ENCODE measurements around the gene SCARB1. TPM values are rescaled to one million over a fixed set of nuclear protein-coding genes. Genes with fewer than 3 reads are reported as not detected.

The SCARB1 gene
- total RNA-seq, 1 donor from 2014 or later: 8.6 TPM

DNA sequence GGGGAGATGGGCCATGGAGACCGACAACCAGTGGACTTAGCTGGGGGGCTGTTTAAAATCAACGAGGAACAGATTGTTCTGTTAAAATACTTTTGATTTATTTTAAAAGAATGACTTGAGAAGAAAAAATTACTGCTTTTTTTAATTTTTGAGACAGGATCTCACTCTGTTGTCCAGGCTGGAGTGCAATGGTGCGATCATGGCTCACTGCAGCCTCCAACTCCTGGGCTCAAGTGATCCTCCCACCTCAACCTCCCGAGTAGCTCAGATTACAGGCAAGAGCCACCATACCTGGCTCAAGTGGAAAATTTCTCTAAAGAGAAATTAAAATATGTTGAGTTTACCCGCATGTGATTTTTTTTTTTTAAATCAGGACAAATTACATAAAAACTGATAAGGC is 80.6 kb downstream of the SCARB1 start:
- intact Hi-C loops (cut with DNase I): no loop called here
- no peak for DNase-seq (ENCODE audit: low spot score)

DNA sequence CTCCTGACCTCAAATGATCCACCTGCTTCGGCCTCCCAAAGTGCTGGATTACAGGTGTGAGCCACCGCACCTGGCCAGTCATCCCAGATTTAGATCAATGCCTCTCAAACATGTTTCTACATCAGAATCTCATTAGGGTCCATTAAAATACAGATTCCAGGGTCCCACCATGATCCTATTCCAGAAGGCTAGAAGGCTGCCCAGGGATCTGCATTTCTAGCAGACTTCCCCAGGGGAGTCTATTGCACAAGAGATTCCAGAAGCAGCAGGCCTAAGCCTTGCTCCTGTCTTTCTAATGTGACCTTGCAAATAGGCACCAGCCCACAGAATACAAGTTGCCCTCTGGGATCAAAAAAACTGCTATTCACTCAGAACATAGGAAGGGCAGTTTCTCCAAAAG is 81.5 kb downstream of the SCARB1 start:
- DNase-seq (ENCODE audit: low spot score): no peak
- intact Hi-C loops (cut with DNase I): no loop called here

DNA sequence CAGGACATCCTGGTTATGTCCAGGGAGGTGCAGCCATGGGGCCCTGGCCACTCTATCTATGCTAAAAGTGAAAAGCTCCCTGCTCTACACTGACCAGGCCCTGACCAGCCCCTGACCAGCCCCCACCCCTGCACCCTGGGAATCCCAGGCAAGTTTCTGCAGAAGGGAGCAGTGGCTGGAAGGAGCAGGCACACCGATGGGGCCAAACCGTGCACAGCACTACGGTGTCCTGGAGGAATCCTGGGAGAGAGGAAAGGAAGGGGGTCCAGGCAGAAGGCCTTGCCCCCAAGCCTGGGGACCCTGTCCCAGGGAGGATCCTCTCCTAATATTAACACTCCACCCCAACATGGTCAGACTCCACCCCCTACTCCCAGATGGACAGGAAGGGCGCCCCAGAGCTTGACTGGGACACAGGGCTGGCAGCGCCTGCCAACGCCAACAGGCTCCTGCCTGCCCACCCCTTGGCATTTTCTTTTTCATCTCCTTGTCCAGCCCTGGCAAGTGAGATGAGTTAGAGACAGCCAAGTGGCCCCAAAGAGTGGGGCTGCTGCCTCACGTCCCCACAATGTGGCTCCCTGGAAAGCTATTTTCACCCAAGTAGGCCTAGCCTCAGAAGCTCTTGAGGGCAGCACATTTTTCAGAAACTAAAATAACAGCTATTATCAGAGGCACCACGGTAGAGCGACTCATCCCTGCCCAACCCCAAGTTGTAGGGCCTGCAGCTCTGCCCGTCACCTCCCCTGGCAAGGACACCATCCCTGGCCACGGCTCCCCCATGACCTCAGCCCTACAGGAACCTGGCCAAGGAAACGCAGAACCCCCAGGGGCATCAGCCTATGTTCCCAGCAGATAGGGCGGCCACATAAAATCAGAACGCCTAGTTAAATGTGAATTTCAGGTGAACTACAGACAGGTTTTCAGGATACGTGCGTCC is 82.6 kb downstream of the SCARB1 start:
- intact Hi-C loops (cut with DNase I): no loop called here

DNA sequence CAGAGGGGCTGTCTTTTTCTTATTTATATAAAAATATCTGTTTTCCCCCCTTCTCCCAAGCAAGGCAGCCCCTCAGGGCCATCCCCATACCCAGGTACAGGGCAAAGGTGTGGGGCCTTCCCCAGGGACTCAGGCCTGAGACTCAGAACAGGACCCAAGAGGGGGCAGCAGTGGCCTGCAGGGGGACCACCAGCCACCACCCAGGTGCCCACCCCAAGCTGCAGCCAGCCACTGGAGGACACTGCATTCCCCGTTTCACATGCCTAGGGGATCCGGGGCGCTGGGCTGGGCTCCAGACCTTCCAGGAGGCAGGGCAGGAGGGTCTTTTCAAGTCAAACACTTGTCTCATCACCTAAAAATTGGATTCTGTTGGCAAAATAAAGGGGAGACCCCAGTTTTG is 83.3 kb downstream of the SCARB1 start:
- intact Hi-C loops (cut with DNase I): no loop called here
- DNase-seq (ENCODE audit: low spot score): no peak

More for the DNA sequence above, 82.6 kb downstream of the SCARB1 start:
- no peak for DNase-seq (ENCODE audit: low spot score)

DNA sequence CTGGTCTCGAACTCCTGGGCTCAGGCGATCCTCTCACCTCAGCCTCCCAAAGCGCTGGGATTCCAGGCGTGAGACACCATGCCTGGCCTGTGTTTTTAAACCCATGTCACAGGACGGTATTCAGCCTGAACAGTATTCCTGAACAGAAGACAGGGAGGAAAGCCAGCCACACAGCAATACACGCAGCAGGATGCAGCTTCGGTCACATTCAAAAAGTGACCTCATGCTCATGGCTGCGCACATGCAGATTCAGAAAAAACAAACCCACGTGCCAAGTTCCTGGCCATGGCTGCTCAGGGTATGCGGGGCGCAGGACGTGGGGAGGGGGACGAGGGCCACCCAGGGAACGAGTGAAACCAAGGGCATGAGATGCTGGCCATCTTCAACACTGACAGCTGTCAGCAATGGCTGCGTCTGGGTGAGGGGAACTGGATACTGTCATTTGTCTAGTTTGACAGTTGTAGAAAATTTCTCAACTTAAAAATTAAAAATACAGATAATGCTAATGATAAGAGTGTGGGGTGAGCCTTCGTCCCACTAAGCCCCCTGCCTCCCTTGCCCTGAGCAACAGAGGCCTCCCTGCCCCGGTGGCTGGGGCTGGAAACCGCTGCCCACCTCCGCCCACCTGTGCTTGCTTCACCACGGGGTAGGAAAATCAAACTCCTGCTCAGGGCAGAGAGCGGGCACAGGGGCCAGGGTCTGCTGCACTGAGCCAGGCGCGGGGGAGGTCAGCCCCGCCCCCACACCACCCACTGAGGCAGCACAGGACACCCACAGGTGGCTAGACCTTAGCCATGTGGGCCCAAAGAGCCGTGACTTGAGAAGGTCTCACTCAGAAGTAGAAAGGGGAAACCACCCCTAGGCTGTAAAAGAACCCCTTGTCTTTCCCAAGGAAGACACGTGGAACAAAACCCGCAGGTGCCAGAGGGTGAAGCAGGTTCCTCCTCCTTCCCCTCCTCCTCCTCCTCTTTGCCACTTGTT is 84.2 kb downstream of the SCARB1 start:
- intact Hi-C loops (cut with DNase I): no loop called here
- no peak for DNase-seq (ENCODE audit: low spot score)

DNA sequence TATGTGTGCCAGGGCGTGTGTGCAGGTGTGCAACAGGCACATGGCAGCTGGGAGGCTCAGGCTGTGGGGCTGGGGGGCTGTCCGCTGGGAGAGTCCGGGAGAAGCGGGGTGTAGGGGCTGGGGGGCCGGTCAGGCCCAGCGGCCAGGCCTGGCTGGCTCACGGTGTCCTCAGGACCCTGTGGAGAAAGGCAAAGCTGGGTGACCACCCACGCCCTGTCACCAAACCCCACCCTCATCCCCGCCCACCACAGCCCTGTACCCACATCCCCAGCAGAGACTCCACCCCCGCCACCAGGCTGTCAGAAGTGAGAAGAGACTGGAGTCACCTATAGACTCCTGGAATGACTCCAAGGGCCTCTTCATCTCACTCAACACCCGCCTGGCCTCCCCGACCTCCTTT is 85.3 kb downstream of the SCARB1 start:
- no peak for DNase-seq (ENCODE audit: low spot score)
- intact Hi-C loops (cut with DNase I): no loop called here

DNA sequence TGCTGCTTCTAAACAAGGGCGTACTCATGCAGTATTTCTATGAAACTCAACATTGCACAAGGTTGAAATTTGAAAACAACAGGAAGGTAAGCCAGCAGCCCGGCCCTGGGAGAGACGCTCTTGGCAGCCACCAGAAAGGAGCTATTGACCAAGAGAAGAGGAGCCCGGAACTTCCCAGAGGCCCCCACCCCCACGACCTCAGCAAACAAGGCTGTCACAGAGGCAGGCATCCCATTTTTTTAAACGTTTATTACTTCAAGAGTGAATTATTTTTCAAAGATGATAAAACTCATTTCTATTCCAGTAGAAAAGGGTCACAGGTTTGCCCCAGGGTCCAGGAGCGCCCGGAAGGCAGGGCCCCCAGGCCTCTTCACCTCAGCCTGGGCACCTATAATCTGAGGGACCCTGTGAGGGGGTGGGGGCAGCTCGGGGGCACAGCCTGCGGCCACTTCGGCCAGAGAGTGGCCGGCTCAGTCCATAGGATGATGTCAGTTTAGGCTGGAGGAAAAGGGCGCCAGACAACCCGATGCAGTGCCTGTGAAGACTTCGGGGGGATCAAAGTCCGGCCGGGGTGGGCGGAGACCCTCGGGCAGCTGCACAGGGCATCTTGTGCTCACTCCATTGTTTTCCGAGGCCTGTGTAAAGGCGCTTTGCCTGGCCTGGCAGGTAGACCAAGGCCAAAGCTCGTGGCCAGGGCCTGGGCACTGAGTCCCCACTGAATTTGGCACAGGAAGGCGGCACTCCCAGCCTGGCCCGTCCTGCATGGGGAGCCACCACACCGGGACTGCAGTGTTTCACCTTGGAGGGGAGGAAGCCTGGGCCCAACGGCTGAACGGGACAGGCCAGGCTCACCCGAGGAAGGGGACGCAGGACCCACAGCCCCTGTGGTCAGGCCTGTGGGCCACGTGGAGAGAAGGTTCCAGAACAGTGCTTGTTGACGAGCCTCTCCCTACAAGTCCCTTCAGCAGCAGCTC is 86.0 kb downstream of the SCARB1 start:
- no peak for DNase-seq (ENCODE audit: low spot score)

DNA sequence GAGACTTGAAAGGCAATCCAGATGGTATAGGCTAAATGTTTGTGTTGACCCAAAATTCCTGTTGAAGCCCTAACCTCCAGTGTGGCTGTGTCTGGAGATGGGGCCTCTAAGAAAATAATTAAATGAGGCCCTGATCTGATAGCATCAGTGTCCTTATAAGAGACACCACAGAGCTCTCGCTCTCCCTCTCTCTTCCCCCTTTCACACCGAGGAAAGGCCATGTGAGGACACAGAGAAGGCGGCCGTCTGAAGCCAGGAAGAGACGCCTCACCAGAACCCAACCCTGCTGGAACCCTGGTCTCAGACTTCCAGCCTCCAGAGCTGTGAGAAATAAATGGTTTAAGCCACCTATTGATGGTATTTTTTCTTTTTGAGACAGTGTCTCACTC is 87.5 kb downstream of the SCARB1 start:
- intact Hi-C loops (cut with DNase I): no loop called here
- DNase-seq (ENCODE audit: low spot score): no peak

More for the DNA sequence above, 86.0 kb downstream of the SCARB1 start:
- intact Hi-C loops (cut with DNase I): no loop called here

DNA sequence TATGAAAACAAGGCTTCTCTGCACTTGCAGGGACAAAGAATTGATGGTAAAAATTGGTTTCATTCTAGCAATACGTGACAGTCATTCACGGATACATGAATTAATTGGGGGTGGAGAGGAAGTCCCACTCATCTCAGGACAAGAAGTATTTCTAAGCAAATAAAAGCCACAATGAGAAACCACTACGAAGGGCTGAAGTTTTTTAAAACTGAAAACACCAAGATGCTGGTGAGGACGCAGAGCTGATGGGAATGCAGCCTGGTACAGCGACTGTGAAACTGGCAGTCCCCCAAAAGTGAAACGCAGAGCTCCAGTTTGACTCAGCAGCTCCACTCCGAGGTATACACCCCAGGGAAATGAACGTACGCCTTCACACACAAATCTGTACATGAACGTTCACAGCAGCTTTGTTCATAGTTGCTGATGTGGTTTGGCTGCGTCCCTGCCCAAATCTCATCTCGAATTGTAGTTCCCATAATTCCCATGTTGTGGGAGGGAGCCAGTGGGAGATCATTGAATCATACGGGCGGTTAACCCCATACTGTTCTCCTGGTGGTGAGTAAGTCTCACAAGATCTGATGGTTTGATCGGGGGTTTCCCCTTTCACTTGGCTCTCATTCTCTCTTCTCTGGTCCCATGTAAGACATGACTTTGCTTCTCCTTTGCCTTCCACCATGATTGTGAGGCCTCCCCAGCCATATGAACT is 89.0 kb downstream of the SCARB1 start:
- no peak for DNase-seq (ENCODE audit: low spot score)
- intact Hi-C loops (cut with DNase I): loop anchor here (5.0 kb wide), 1 partner anchor 452 kb away; no protein-coding TSS in a partner anchor

DNA sequence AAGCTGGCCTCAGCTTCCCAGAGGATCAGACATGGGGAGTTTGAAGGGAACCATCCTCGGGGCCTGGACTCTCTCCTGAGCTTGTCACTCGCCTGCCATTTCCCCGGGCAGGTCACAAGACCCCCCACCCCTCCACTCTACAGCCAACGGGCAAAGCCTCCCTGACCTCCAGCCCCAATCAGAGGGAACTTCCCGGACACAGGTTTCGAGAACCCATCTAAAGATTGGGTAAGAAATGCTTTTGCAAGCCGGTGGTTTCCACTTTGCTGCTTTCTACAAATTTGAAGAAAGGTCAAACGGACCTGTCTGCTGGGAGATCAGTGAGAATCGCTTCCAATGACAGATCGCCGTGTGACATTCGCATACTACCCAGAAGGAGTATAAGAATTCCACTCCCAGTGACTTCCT is 89.6 kb downstream of the SCARB1 start:
- intact Hi-C loops (cut with DNase I): loop anchor here (5.0 kb wide), 1 partner anchor 452 kb away; no protein-coding TSS in a partner anchor
- DNase-seq (ENCODE audit: low spot score): no peak

DNA sequence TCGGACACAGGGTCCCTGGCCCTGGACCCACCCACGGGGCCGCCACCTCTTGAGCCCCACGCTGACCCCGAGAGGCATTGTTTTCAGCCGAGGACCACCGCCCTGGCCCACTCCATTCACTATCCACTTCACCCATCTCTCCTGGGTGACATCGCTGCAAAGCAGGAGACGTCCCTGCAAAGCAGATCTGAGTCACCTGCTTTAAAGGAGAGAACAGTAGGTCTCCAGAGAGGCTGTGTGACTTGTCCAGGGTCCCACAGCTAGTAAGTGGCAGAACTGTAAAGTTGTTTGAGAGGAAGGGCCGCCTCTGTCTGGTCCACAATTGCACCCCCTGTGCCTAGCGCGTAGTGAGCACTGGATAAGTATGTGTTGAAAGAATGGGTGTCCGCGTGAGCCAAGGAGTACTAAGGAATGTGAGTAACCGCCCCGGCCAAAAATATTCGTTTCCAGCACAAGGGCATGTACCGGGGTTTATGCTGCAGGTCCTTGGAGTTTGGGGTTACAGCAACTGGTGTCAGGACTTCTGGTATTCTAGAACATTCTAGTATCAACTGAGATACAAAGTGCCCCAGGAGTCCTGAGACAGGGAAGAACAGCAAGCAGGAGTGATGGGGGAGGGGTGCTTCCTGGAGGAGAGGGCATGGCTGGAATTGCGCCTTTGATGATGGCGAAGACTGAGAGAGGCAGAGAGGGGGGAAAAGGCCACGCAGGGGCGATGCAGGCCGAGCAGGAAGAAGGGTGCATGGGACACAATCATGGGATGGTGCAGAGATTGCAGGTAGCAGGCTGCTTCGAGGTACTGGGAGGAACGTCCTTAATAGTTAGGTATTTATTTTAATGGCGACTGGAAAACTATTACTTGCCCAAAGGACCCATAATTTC is 91.1 kb downstream of the SCARB1 start:
- intact Hi-C loops (cut with DNase I): loop anchor here (1.0 to 5.0 kb wide), 2 partner anchors 450 to 736 kb away; no protein-coding TSS in a partner anchor
- no peak for DNase-seq (ENCODE audit: low spot score)

DNA sequence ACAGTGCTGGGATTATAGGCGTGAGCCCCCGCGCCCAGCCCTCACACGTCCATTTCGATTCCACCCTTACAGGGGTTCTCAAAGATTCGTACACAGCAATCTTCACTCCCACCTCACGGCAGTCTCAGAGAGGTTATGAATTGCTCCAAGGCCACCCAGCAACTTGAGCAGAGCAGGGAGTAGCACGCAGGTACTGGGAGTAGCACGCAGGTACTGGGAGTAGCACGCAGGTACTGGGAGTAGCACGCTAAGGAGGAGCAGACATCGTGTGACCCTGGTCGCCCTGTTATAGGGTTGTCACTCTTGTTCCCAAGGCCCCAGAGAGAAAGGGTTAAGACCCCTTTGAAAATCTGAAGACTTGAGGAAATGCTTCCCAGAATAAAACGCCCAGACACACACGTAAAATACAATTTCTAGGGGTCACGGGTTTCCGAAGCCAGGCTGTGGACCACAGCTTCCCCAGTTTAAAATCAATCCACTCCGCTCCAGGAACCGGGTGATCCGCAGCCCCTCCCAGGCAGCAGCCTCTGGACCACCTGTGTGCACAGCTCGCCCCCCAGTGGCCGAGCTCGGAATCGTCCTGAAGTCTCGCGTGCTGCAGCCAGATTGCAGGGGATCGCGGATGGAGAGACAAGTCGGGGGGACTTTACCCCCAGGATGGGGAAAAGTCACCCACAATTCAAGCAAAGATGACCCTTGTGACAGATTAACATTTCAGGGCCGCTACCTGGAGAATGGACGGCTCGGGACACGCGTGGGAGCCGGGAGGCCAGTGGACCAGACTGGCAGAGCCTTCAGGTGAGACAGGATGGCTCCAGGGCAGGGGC is 92.0 kb downstream of the SCARB1 start:
- intact Hi-C loops (cut with DNase I): loop anchor here (1.0 to 5.0 kb wide), 2 partner anchors 449 to 735 kb away; no protein-coding TSS in a partner anchor
- DNase-seq (ENCODE audit: low spot score): peak; percentile 90

DNA sequence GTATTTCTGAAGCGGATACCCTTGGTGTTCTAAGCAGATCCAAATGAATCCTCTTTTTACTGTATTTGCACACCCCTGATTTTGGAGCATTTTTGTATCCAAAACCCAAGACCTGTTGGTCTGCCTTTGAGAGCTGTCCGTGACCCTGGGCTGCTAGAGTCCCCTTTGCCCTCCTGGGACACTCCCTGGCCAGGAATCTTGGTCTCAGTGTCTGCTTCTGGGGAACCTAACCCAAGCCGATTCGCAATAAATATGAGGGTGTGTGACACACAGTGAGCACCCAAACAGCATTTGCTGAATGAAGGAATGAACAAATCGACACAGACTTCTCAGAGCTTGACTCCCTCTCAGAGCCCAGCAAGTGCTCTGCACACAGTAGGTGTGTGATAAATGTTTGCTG is 92.9 kb downstream of the SCARB1 start:
- no peak for DNase-seq (ENCODE audit: low spot score)
- intact Hi-C loops (cut with DNase I): loop anchor here (5.0 kb wide), 1 partner anchor 448 kb away; no protein-coding TSS in a partner anchor

DNA sequence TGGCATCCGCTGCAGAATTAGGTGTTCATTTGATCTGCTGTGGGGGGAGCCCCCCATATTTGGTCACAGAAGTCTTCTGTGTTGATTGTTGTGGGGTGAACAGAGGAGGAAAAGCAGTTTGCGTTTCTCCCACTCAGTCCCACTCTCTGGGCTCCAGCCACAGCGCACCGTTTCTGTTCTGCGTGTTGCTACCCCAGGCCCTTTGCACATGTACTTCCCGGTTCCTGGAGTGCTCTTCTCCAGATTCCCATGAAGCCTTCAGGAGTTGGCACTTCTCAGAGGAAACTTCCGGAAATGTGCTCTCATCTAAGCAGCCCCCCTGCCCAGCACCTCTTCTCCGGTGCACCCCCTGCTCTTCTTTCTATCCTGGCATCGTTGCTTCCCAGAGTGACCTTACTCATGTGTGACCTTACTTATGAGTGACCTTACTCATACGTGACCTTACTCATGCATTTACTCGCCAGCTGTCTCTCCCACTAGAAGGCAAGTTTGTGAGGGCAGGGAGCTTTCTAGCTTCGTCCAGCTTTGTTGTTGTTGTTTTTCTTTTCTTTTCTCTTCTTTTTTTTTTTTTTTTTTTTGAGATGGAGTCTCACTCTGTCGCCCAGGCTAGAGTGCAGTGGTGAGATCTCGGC is 93.7 kb downstream of the SCARB1 start:
- intact Hi-C loops (cut with DNase I): loop anchor here (5.0 kb wide), 3 partner anchors 388 to 718 kb away; no protein-coding TSS in a partner anchor
- DNase-seq (ENCODE audit: low spot score): no peak

DNA sequence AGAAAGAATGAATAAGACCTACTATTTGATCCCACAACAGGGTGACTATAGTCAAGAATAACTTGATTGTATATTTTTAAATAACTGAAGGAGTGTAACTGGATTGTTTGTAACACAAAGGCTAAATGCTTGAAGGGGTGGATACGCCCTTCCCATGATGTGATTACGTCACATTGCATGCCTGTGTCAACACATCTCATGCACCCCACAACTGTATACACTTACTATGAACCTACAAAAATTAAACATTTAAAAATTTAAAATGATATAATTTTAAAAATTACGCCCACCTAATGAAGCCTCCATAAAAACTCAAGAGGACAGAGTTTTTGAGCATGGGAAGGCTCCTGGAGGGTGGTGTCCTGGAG is 94.5 kb downstream of the SCARB1 start:
- intact Hi-C loops (cut with DNase I): loop anchor here (5.0 kb wide), 2 partner anchors 387 to 717 kb away; no protein-coding TSS in a partner anchor

More for the DNA sequence above, 94.5 kb downstream of the SCARB1 start:
- no peak for DNase-seq (ENCODE audit: low spot score)

All from cardiac septum (tissue), 1 donor.